Breast epithelium (tissue), 3 donors: ENCODE data around the gene MAP3K3.

ENCODE experiments used
- CTCF ChIP-seq, 3 donors: fragments of 450-650 bp; IDR thresholded peaks; one replicate each; pipeline ENCODE4 v1.5.1; 2016 to 2017; ENCODE audit warnings: antibody characterized with exemption in 3 of 3, mild to moderate bottlenecking in 3 of 3, moderate library complexity in 3 of 3
- POLR2A ChIP-seq: fragments of 450-650 bp; IDR thresholded peaks from one replicate; pipeline ENCODE4 v1.6.1; 2016; ENCODE audit warnings: antibody characterized with exemption, mild to moderate bottlenecking, moderate library complexity
- POLR2AphosphoS5 ChIP-seq, 3 donors: sonication (generic); formaldehyde crosslinking; IDR thresholded peaks; one replicate each; pipeline ENCODE4 v1.6.1; 2017; ENCODE audit warnings: antibody characterized with exemption in 3 of 3

DNA sequence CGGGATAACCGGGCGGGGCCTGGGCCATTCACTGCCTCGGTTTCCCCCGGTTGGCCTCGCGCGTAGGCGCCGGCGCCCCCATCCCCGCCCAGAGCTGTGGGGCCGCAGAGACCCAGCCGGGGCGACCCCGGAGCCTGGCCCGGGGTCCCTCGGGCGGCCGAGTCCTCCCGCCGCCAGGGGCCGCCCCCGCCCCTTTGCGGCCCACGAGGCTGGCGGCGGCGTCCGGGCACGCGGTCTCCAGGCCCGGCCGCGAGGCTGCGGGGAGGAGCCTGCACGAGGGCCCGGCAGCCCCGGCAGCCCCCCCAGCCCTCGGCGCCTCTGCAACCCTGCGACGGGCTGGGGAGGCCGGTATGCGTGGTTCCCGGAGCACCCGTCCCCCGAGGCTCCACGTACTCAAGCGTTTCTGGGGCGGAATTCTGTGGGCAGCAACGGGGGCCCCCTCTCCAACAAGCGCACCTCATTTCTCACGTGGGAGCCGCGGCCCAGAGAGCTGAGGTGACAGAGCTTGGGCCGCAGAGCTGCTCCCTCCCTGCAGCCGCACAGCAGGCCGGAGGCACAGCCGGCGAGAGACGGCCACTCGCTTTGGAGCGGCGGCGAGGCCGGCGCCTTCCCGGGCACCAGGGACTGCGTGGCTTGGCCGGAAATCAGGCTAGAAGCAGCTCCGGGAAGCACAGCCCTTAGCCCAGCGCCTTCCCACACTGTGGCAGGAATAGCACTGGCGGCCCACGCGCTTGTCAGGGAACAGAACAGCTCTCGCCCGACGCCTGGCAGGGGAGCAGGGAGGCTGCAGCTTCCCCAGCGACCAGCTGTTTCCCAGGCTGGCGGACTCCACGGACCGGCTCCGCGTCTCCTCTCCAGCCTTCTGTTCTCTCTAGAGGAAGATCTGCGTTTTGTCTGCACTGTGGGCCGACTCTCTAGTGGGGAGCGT is 78.6 kb downstream of the MAP3K3 start:
- TF ChIP-seq CTCF (IDR thresholded peaks at IDR 0.05) (no peak), POLR2A (no peak), POLR2AphosphoS5 (IDR thresholded peaks at IDR 0.05) (peak in 1 of 3 donors; percentile 47)
